Tongue (tissue), 2 donors: ENCODE measurements around the gene DCAF5. TPM values are rescaled to one million over a fixed set of nuclear protein-coding genes. Genes with fewer than 3 reads are reported as not detected.
"Not testable (repeated sequence)": the region's sequence is repeated elsewhere in the genome, so short reads cannot be mapped to it uniquely, and the experiment has no call there.

ENCODE experiments used
- DNase-seq: peaks from one replicate; pipeline ENCODE4 v3.0.0-alpha.2; 2015
- total RNA-seq: library from RNA; depleted of rRNA; stranded (reverse); fragments of >200 nt; gene quantifications from one replicate; pipeline ENCODE4 v1.2.3, GENCODE V29; 2014

The DCAF5 gene
- total RNA-seq, 1 donor from 2014 or later: 34.3 TPM

- DNase-seq: no peak
Measured at GRCh38 chr14:69066396-69067171, 86.3 kb downstream of the DCAF5 start.

- not testable (repeated sequence) for DNase-seq
Measured at GRCh38 chr14:69065934-69066333, 87.0 kb downstream of the DCAF5 start.

DNA sequence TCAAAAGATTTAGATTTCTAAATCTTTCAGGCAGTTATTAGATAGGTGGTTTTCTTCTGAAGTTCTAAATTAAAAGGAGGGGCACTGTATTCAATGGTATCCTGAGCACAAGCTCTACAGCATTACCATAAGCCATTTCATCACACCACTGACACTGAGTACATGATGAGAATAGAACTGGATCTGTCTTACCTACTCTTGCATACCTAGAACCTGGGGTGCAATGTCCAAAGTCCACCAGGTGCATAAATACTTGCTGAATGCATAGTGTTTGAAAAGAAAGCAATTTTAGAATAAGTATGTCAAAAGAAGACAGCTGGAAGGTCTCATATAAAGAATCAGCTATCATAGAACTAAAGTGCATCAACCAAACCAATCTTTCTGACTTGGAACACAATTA, 88.3 kb downstream of the DCAF5 start:
- no peak for DNase-seq

- DNase-seq: no peak
Measured at GRCh38 chr14:69059658-69060623, 93.0 kb downstream of the DCAF5 start.

DNA sequence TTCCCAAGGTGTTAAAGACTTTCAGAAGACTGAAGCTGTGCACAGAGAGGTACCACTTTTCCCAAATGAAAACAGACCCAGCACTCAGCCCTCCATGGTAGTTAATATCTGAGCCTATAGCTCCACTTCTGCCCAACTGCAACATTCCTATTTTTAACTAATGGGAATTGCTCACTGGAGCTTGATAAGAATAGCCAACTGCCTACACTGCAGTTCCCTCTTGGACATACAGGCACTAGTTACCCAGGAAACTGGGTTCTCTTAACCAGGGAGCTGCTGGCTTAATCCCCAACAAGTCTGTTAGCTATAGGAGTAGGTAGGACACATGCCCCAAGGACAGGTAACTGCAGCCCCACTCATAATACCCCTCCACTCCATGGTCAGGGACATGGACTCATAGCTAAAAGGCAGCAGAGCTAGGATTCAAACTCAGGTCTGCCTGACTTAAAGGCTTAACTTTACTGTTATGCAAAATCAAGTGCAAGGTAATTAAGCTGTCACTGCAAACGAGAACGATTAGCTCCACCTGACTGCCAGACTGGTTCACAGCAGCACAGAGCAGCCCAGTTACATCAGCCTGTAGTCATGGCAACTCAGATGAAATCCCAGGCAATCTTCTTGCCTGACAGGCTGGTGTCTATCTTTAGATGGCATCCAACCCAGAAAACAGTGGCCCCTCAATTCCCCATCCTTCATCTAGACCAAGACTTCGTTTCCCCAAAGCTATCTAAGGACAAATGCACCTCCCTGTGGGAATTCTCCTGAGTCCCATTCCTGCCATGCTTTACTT, 96.7 kb downstream of the DCAF5 start:
- DNase-seq: no peak

- DNase-seq: no peak
Measured at GRCh38 chr14:69055125-69055524, 97.8 kb downstream of the DCAF5 start.

DNA sequence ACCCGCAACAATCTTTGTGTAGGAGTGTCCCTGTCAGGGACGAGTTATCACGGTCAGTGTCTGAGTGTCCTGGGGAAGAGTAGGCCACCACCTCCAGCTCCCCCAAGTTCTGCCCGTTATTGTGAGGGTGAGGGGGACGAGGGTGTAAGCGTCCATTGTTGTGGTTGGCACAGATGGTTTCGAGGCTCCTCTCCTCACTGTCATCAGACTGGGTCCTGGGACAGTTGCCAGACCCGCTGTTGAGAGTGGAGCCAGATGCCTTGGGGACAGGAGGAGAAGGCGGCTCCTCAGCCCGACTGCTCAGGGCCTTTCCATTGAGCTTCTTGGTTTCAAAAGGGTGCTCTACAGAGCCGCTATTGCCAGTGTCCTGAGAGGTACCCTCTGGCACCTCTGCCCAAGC, 98.9 kb downstream of the DCAF5 start:
- no peak for DNase-seq

- no peak for DNase-seq
Measured at GRCh38 chr14:69052181-69052601, 100.7 kb downstream of the DCAF5 start.

GRCh38 chr14:69050240-69051184, 102.4 kb downstream of the DCAF5 start:
- DNase-seq: no peak

DNA sequence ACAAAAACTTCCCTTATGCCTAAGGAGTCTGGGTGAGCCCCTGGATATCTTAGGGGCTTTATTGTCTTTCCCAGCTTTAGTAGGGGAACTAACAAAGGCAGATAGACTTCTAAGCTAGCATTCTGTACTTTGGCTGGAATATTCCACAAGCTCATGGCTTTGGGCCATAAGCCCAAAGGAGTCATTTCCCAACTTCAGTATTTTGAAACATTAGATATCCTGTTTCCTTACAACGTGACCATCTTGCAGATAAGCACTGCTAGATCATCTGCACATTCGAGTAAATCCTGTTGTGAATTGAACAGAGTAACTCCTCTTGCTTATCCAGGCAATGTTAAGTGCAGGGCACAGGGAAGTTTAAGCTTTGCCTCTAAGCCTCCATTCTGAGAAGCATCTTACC, 103.2 kb downstream of the DCAF5 start:
- no peak for DNase-seq

DNA sequence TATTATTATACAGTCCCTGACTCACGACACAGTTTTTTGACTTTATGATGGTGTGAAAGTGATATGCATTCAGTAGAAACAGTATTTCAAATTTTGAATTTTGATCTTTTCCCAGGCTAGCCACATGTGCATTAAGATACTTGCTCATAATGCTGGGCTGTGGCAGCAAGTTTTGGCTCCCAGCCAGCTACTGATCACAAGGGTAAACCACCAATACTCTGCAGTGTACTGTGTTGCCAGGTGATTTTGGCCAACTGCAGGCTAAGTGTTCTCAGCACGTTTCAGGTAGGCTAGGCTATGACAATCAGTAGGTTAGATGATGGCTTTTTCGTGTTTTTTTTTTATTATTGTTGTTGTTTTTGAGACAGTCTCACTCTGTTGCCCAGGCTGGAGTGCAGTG, 104.5 kb downstream of the DCAF5 start:
- DNase-seq: no peak

DNA sequence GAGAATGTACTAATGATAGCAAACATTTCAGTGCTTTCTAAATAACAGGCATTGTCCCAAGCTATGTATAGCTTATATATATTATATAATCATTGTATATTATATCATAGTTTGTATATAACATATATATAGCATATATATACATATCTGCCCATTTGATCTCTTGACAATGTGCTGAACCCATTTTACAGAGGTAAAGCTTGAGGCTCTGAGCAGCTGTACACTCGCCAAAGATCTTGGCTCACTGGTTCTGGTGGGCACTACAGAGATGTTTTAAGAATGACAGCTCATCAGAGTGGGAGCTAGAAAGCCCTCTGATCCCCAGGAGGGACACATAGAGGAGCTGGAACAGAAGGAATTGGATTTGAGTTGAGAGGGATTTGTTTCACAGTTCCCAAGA, 105.7 kb downstream of the DCAF5 start:
- DNase-seq: no peak

DNA sequence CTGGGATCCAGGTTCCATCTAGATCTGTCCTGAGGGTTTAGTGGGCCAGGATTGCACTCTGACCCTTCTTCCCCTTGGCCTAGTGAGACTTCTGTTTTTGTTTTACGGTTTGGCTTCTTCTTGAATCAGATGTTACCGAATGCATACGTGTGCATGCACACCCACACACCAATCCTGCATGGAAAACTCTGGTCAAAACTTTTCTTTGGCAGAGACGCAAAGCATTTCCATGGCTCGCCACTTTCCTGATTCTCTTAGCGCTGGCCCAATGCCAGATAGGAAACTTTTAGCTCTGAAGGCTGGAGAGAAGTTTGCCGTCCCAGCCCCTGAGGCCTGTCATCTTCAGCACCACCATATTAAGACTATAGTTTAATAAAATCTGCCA, 106.5 kb downstream of the DCAF5 start:
- peak; percentile 82 for DNase-seq

GRCh38 chr14:69045857-69046475, 107.0 kb downstream of the DCAF5 start:
- peak; percentile 35 for DNase-seq

GRCh38 chr14:69044965-69045555, 107.9 kb downstream of the DCAF5 start:
- DNase-seq: peak; percentile 87

DNA sequence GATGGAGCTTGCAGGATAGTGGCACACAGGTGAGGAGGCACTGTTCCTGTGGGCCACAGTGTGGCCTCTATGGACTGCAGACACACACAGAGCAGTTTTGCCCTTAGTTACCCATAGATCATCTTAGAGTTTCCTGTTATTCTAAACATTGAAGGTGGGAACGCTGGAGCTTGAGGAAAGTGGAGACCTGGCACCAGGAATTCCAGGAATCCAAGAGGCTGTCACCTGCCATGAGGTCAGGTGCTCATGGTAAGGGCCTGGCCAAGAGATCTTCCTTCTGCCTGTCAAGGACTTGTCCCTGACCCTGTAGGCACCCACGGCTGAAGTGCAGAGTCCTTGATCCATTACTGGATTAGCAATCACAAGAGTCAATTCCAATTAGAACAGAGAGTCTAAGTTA, 108.6 kb downstream of the DCAF5 start:
- no peak for DNase-seq

- peak; percentile 32 for DNase-seq
Measured at GRCh38 chr14:69043596-69044260, 109.2 kb downstream of the DCAF5 start.

DNA sequence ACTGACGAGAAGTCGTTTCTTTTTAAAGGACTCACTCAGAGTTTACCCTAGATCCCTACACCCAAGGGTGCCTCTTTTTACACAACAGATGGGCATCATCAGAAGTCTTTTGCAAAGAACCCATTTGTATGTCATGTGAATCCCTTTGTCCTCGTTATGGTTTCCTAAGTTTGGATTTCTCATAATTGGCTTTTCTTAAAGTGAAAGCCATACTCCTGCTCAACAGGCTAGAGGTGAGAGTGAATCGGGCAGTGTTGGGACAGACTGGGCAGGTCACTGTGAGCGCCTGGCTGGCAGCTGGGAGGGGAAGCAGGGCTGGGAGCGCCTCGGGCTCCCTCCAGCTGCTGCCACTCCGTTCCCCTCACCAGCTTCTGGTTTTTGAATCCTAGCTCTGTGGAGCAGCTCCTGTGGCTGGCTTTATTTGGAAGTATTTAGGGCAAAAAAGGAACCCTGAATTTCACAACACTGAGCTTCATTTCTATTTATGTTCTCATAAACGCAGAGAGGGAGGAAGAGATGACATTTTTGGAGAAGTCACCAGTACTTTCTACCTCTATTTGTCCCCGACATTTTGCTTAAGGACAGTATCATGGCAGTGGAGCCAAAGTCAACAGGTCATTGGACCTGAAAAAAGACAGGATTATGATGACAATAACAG, 110.0 kb downstream of the DCAF5 start:
- DNase-seq: peak; percentile 39

DNA sequence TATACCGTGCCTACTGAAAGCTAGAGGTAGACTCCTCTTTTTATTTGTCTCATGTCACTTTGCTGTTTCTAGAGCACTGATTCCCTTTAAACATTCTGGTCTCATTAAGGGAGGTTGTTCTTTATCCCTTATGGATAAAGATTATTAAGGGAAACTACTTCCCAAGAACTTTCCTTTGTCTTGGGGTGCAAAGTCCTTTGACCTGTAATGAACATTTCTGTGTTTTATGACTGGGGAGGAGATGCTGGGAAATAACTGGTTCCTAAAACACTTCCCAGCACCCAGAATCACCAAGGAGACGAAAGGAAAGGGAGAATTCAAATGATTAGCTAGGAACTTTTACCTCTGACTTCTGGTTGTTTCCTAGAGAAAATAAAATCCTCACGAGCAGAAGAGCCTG, 110.6 kb downstream of the DCAF5 start:
- DNase-seq: no peak
